ENCODE measurements around the gene RGS6.

Gene RGS6

DNA sequence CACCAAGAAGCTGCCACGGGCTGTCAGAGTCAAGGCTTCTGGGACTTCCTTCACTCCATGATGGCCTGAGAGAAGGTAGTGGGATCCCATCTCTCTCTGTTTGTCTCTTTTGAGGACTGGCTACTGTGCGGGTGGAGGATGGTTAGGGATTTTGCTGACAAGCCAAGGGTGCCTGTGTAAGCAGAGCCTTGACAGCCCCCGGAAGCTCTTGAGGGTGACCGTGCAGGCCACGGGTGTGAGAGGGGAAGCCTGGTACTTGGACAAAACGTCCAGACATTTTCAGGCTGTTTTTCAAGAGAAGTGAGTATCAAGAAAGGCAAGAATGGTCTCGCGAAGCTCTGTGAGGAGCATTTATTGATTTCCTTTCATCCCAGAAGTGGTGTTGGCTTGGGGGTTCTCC lies 609.3 kb downstream of the RGS6 start:
- no peak for DNase-seq

DNA sequence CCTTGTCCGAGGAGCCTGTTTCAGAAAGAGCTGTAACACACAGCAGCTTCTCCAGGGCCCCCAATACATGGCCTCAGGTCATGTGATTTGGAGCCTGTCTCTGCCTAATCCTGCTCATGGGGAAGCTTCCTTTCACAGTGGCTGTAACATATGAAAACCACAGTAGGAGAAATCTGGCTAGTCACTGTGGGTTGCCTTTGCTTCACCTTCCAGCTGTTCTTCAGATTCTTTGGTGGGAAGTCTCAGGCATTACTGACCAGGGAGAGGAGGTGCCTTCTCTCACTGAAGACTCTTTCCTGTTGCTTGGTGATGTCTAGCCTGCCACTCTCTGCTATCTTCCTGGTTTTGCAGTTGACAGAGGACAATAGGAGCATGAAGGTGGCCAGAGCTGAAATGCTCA lies 611.1 kb downstream of the RGS6 start:
- no peak for DNase-seq

DNA sequence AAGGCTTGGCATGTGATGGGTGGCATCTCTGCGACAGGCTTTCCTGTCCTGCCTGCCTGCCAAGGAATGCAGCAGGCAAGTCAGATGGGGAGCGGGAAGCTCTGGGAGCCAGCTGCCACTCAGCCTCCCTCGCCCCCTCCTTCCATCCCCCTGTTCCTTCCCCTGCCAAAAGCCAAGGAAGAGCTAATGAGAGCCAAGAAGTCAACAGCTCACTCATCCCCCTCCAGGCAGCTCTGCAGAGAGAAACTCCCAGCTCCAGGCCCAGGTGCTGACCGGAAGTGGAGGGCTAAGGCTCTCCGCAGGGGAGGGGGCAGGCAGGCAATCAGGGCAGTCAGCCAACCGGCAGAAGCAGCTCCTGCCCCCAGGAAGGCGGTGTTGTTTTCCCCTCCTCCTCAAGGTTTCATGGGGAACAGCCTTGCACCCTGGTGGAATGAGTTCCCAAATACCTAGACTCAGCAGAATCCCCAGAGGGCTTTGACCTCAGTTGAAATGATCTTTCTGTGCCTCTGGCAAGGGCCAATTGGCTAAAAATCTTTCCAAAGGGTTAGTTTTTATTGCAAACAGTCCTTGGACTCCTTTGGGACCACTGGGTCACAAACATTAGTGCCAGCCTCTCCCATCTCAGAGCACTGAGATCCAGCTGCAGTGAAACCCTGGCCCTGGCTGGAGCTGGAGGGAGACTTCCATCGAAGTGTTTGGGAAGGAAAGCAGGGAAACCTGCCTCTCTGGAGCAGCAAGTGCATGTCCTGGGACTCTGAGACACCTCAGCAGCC lies 612.6 kb downstream of the RGS6 start:
- no peak for DNase-seq

DNA sequence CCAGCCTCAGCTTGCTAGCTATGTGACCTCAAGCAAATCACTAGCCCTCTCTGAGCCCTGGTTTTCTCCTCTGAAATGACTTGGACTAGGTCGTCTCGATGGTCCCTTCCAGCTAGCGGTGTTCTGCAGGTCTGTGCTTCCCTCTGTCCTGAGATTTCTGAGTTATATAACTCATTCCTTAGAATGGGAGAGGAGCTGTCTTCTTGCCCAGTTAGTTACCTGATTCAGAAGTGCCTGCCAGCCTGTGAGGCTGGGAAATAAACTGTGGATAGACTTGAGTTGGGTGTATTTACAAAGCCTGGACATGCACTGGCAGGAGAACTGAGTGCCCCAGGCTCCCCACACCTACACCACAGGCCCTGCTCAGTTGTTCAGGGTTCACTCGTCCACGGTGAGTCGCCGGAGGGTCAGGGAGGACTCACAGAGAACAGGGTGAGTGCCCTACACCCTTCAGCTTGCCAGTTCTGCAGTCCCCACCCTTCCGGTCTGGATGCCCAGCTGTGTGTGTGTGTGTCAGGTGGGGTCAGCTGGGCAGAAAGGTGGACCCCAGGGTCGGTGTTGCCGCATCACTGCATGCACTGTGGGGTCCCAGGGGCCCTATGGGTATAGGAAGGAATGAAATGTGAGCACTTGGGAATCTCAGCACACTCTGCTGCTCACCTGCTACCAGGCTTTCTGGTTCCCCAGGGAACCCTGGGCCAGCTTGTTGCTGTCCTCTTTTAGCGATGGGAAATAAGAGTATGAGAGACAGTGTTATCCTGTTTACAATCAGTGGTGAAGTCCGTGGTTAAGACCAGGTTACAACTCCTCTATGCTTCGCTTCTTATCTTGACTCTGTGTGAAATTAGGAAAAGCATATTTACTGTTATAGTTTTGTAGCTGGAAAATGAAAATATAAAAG lies 613.4 kb downstream of the RGS6 start:
- no peak for DNase-seq

DNA sequence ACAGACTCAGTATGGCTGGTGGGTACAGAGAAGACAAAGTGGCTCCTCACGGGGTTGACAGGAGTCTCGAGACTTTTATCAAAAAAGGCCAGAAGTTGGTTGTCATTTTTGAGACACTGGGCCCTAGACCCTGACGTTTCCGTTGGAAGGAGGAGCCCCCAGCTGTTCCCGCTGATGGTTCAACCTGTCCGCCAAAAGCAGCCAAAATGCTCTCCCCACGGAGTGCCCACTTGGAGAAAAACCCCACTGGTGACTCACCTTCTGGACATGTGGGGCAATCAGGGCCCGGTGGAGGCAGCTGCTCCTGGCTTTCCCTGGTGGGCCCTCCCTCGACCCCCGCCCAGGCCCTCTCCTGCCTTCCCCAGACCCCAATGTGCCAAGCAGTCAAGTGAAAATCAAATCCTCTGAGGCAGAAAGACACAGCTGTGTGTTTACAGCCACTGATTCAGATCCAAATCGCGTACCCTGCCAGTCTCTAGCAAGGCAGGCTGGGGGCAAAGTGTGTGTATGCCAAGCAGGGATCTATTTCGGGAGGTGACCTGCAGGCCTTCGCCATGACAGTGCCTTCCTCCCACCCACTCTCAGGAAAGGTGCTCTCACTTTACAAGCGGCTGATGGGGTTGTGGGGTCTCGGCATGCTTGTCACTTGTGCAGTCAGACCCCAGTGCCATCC lies 614.3 kb downstream of the RGS6 start:
- peak; percentile 64 for DNase-seq

DNA sequence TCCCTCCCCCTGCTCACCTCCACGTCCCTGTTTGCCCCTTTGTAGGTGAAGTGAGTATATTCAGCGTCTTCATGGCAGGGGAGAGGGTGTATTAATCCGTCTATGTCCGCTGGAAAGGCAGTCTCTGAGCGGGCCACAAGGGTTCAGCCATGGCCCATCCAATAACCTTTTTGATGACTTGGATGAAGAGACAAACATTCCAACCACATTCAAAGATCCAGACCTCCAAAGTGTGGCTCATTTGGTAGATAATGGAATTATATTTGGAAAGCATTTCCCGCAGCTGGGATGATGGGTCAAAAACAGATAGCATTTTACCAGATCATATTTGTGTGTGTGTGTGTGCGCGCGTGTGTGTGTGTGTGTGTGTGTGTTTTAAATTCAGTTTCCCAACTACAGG lies 615.8 kb downstream of the RGS6 start:
- no peak for DNase-seq

DNA sequence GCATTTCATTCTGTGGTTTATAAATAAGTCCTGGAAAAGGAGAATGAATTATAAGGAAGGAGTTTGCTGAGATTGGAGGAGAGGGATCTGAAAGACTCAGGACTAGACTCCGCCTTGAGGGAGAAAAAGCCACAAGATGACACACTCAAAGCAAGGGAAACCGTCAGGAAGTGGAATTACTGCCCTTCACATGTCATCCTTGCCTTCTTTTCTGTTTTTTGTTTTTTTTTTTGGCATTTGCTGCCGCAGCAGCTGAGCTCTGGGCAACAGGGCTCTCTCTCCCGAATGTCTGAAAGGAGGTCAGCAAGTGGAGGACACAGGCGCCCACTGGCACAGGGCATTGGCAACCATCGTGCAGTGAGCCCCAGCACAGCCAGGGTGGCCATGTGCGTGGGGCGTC lies 616.8 kb downstream of the RGS6 start:
- DNase-seq = no peak

DNA sequence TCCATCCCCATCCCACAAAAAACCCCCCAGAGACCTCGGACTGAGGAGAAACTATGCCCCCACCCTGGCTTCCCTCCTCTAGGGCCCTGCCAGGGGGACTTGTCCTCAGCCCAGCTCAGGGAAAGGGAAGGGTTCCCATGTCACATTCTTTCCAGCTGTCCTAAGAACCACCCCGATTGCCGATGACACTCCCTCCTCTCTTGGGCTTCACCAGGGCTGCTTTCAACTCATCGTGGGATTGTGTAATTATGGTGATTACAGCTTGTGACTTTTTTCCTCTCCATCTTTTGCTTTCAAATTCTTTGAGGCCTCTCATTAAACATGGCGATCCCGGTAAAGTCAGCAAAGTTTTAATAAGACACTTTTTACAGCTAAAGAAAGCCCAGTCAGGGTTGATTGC lies 617.6 kb downstream of the RGS6 start:
- no peak for DNase-seq

DNA sequence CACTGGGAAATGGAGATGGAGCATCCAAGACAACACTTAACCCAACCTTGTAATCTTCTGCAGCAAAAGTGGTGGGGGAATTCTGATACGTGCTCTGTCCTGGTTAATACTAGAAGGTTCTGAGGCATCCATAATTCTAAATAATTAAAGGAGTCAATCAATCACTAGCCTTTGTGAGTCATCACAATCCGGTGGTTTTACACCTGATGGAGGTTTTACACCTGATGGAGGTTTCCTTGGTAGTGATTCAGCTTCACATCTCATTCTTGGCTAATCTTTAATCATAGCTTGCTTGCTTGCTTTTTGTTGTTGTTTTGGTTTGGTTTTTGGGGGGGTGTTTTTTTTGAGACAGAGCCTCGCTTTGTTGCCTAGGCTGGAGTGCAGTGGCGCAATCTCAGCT lies 618.3 kb downstream of the RGS6 start:
- no peak for DNase-seq

DNA sequence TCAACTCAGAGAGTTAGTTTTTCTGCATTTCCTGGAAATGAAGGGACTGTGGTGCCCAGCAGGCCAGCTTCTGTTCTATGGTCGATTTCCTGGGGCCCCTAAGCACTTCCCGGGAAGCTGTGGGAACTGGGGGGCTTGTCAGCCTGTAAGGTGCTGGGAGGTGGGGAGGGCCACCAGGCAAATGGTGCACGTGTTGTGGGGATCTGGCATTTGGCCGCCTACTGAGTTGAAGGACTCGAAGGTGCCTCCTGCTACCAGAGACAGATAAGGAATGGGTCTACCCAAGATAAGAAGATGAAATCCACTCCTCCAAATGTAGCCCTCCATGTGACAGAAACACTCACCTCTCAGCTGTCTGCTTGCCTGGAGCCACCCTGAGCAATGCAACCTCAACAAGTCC lies 620.0 kb downstream of the RGS6 start:
- DNase-seq = no peak

DNA sequence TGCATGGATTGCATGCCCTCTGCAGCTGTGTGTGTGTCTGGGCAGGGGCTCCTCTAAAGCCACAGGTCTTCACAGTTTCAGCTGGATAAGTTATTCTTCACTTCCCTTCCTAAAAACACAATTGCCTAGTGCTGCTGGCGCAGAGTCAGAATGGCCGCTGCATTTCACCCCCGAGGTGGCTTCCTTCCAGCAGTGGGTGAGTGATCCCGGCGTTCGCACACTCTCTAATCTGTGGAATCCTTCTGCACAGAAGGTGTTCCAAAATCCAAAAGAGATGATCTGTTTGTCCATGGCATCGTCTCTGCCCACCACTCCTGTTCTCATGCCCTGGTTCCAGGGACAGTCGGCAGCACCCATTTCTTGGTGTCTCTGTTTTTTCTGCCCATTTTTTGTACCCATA lies 620.9 kb downstream of the RGS6 start:
- no peak for DNase-seq

DNA sequence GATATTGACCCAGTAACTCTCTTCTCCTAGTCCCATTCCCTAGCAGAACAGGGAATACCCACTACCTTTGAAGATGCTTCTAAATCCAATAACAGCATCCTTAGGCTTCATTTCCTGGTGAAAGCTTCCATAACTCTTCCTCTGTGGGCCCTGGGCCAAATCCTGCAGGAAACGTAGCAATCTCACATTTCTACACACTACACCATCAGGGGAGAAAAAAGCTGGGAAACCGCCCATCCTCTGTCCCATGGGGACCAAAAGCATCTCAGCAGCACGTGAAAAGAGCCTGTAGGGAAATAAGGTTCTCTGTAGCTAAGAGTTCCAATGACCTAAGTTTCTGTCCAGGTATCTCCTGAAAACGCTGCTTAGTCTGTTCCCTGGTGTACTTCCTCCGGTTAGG lies 621.4 kb downstream of the RGS6 start:
- no peak for DNase-seq

DNA sequence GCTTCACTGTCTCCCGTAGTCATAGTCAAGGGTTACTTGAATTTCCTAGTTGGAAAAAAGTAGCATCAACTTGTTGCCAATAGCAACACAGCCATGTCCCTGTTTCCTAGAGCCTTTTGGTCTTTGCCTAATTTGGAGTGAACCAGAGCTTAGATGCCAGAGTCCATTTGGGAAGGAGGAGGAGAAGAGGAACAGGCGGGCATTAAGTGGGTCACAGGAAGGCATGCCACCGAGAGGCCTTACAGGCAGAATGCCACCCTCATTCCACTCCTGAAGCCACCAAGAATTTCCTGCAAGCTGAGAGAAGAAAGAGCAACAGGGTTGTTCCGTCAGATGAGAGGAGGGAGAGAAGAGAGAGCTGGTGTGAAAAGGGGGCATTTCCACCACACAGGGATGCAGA lies 622.2 kb downstream of the RGS6 start:
- DNase-seq = no peak

DNA sequence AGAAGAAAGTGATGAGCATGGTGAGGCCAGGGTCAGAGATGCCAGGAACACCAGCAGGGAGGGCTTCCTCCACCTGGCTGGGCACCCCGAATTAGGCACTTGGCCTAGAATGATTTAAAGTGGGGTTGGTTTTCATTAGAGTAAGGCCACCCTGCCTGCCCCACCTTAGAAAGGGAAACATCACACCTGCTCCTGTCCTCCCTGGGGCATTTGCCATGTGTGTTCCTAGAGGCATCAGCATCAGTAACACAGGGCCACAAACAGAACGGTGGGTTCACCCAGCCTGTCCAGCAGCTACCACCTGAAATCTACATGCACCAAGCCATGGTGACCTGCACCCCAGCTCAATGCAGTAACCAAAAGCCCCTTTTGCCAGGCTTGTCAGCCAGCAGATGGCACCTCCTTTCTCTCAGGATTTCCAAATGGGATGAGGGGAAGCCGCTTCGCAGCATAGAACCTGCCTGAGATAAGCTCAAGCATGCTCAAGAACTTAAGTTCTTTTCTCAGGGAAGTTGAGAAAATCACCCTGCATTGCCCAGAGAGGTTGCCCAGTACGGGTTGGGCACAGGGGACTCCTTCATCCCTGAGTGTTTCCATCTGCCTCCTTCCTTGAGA lies 622.9 kb downstream of the RGS6 start:
- no peak for DNase-seq

DNA sequence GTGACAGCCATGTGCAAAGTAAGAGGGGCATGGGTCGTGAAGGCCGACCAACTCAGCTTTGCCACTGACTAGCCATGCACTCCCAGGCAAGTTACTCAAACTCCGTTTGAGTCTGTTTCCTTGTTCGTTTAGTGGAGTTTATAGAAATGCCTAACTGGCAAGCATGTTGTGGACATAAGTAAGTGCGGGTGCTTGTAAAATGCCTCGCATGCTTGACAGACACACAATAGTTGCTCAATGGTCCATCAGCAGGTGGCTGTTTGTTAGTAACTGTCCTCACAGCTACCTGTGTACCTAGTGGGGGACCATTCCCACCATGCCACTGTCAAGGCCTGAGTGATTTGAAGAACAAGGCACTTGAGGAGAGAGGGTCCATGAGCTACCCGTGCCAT lies 623.4 kb downstream of the RGS6 start:
- no peak for DNase-seq

DNA sequence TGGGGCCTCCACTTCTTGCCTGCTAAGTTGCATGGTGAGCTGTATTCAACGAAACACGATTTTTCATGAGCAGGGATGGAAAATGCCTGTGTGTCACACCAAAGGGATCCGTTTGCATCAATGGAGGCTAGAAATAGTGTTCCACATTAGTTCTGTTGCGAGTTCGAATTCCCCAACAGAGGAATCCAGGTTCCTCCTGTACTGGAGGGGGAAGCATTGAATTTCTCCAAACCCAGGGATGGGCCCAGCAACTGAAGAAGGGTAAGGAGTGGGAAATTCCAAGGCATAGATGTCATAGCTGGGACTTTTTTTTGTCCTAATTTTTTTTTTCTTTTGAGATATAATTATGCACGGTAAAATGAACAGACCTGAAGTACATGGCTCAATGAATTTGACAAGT lies 625.4 kb downstream of the RGS6 start:
- no peak for DNase-seq

DNA sequence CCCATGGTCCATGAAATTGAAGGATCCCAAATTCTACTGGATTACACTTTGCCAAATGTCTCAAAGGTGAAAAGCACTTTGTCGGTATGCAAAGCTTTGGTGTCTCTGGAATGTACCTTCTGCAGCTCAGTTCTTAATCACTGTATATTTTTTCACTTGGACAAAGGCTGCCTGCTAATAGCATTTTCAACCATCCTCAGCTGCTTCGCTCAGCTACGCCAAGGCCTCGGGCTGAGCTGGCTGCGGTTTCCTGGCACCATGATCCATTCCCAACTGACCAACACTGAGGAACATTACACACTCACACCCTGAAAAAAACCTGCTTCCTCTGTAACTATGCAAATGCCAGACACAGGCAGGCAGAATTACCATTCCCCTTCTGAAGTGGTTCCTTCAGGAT lies 626.5 kb downstream of the RGS6 start:
- no peak for DNase-seq

DNA sequence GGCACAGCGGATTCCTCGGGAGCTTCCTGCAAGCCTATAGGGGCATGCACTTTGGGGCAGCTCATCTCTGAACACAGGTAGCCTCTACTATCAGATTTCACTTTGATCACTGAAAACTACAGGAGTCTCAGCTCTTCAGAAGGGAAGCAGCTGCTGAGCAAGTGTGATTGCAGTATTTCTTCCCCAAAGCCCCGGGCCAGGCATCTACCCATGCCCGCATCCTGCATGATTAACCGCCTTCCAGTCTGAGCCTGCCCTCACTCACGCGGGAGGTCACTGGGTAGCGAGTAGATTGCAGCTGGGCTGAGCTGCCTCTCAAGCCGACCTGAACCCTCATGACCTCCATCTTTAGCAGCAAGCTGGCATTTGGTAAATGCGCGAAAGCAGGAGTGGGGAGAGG lies 627.0 kb downstream of the RGS6 start:
- no peak for DNase-seq

DNA sequence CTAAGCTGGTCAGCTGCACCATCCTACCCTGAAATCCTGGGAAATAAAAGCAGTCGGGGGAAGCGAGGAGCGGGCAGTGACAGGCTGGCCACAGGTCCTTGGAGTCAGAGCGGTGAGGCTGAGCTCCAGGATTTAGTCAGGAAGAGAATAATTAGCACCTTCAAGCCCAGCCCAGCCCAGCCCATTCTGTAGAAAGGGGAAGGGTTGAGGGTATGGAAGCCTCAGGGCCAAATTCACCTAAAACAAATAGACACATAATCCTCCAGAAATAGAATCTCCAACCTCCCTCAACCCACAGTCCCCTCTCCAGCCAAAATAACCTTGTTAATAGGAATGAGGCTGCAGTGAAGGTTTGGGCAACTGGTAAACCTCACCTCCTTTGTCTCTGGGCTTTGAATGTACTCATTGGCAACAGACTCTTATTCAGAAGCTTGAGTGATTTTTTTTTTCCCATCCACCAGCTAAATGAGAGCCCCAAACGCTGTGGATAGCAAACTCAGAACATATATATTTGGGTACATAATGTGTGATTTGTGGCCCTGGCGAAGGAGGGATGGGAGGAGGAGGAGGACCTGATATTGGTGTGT lies 627.5 kb downstream of the RGS6 start:
- DNase-seq = no peak

DNA sequence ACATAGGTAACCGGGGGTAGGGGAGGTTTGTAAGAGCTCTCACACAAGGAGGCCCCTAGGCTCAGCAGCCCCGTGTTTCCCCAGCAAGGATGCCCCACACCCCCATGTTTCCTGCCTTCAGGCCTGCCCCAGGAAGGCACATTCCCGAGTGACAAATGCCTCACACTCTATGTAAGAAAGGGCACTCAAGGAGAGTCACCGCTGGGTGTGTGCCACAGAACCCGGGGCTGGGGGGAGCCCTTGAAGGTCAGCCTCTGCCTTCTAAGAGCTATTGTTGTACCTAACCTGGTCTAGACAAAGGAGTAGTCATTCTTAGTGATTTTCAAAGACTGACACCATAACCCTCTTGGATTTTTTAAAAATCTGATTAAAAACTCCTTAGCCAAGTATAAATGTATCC lies 628.1 kb downstream of the RGS6 start:
- DNase-seq = no peak

DNA sequence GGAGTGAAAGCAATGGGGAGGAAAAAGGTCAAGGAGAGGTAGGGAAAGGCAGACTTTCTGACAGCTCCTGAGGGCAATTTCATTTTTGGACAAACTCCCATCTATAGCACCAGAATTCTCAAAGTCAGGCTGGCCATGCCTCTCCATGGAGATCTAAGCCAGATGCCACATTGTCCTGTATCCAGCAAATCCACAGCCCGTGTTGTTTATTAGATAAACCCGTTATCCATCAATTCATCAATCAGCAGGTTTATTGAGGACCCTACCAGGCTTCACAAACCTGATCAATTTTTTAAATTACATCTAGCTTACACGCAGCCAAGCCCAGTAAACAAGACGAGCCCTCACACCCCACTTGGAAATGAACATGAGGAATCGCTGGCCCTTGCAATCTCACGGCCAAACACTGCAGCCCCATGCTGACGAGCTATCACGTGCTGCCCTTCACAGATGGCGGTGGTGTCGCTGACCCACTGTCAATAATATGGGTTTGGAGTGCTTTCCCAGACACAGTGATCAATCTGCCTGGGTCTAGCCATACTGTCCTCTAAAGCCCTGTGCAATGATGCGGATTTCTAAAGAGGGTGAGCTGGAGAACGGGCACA lies 628.8 kb downstream of the RGS6 start:
- no peak for DNase-seq

DNA sequence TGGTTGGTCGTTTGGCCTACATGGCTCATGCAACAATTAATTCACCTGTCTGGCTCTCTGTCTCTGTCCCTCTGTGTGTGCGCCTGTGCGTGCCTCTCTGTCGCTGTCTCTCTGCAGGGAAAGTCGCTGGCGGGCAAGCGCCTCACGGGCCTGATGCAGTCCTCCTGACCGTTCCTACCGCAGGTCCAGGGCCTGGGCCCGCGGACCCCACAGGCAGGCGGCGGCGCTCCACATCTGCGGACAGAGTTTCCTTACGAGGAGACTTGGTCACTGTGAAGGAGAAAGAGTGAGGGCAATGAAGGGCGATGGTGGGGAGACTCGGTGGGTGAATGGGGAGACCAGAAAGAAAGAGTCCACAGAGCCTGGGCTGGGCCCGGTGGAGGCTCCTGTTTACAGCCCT lies 630.1 kb downstream of the RGS6 start:
- DNase-seq = no peak

DNA sequence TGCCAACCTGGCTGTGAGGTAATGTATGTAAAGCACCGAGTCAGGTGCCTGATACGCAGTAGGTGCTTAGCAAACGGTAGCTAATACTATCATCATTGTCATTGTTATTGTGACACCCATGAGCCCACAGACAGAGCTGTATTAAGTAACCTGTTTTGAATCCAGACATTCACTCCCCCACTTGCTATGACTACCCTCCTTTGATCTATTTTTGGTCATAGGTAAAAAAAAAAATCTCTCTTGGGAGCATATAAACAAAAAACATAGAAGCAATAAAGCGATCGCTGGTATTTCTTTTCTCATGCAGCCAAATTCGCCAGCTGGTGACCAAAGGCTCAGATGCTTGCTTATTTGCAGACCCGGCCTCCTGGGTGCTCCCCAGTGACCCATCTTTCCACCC lies 631.4 kb downstream of the RGS6 start:
- DNase-seq = no peak
